ENCODE measurements around the gene TNFSF13B. TPM values are rescaled to one million over a fixed set of nuclear protein-coding genes. Genes with fewer than 3 reads are reported as not detected.

TNFSF13B gene
- total RNA-seq, 2 donors from 2014 or later: 0.52 to 10.2 TPM

- no peaks in the 10 kb centered on the region for H3K4me1 ChIP-seq
- no peak overlapping the region for H3K4me3 ChIP-seq
- H3K9me3 ChIP-seq: no peaks in the 10 kb centered on the region
- DNase-seq (no peak), ATAC-seq (no peak)
- H3K27me3 ChIP-seq: no peaks in the 10 kb centered on the region
- H3K27ac ChIP-seq: no peak overlapping the region
- intact Hi-C loops (cut with DNase I): no loop called here
- no peaks in the 10 kb centered on the region for H3K36me3 ChIP-seq (replicated peaks in 1 of 2; ENCODE audit: insufficient read depth in 1 of 2, low read depth in 2 of 2)
- 77 to 86% methylated on average over 3 of the region's 3 CpGs for WGBS, 2 donors
- TF ChIP-seq POLR2A (IDR thresholded peaks at IDR 0.05) (no peak), CTCF (IDR thresholded peaks at IDR 0.05) (no peak)
Observed at GRCh38 chr13:108313382-108313781, 43.9 kb downstream of the TNFSF13B start.

GRCh38 chr13:108315273-108315672 lies 45.8 kb downstream of the TNFSF13B start:
- H3K9me3 ChIP-seq: no peaks in the 10 kb centered on the region
- ATAC-seq (no peak), DNase-seq (no peak)
- no peaks in the 10 kb centered on the region for H3K4me1 ChIP-seq
- TF ChIP-seq CTCF (IDR thresholded peaks at IDR 0.05): no peak
- no peak for TF ChIP-seq POLR2A (IDR thresholded peaks at IDR 0.05)
- no peaks in the 10 kb centered on the region for H3K27me3 ChIP-seq
- no peak overlapping the region for H3K27ac ChIP-seq
- H3K36me3 ChIP-seq (replicated peaks in 1 of 2; ENCODE audit: insufficient read depth in 1 of 2, low read depth in 2 of 2): no peaks in the 10 kb centered on the region
- intact Hi-C loops (cut with DNase I): no loop called here
- 59 to 67% methylated on average over 5 of the region's 5 CpGs for WGBS, 2 donors
- H3K4me3 ChIP-seq: no peak overlapping the region

GRCh38 chr13:108315991-108316390 lies 46.5 kb downstream of the TNFSF13B start:
- TF ChIP-seq CTCF (IDR thresholded peaks at IDR 0.05) (no peak), POLR2A (IDR thresholded peaks at IDR 0.05) (no peak)
- Histone ChIP-seq H3K4me1 (no peaks in the 10 kb centered on the region), H3K9me3 (no peaks in the 10 kb centered on the region), H3K4me3 (no peak overlapping the region), H3K27me3 (no peaks in the 10 kb centered on the region), H3K36me3 (replicated peaks in 1 of 2; ENCODE audit: insufficient read depth in 1 of 2, low read depth in 2 of 2) (no peaks in the 10 kb centered on the region), H3K27ac (no peak overlapping the region)
- ATAC-seq (no peak), DNase-seq (no peak)
- intact Hi-C loops (cut with DNase I): no loop called here
- WGBS, 2 donors: 64 to 67% methylated on average over 3 of the region's 3 CpGs

GRCh38 chr13:108316413-108316812 lies 46.9 kb downstream of the TNFSF13B start:
- Histone ChIP-seq H3K36me3 (replicated peaks in 1 of 2; ENCODE audit: insufficient read depth in 1 of 2, low read depth in 2 of 2) (no peaks in the 10 kb centered on the region), H3K4me3 (no peak overlapping the region), H3K4me1 (no peaks in the 10 kb centered on the region), H3K9me3 (no peaks in the 10 kb centered on the region), H3K27me3 (no peaks in the 10 kb centered on the region), H3K27ac (no peak overlapping the region)
- 52 to 60% methylated on average over 4 of the region's 4 CpGs for WGBS, 2 donors
- intact Hi-C loops (cut with DNase I): no loop called here
- TF ChIP-seq CTCF (IDR thresholded peaks at IDR 0.05) (no peak), POLR2A (IDR thresholded peaks at IDR 0.05) (no peak)
- no peak for DNase-seq
- no peak for ATAC-seq

- 13 to 15% methylated on average over 2 of the region's 2 CpGs for WGBS, 2 donors
- ATAC-seq: peak; percentile 79
- Histone ChIP-seq H3K27me3 (no peaks in the 10 kb centered on the region), H3K4me3 (no peak overlapping the region), H3K36me3 (replicated peaks in 1 of 2; ENCODE audit: insufficient read depth in 1 of 2, low read depth in 2 of 2) (no peaks in the 10 kb centered on the region), H3K4me1 (no peaks in the 10 kb centered on the region), H3K9me3 (no peaks in the 10 kb centered on the region), H3K27ac (no peak overlapping the region)
- intact Hi-C loops (cut with DNase I): loop anchor here (10.0 kb wide), 1 partner anchor 572 kb away; no protein-coding TSS in a partner anchor
- no peak for DNase-seq
- TF ChIP-seq CTCF (IDR thresholded peaks at IDR 0.05) (peak; percentile 44 to 83 (median 68)), POLR2A (IDR thresholded peaks at IDR 0.05) (no peak)
Observed at GRCh38 chr13:108322206-108322824, 52.8 kb downstream of the TNFSF13B start.

All from body of pancreas (tissue), 4 donors.